Stimulated activated CD4-positive, alpha-beta T cell treated with anti-CD3 and anti-CD28 coated beads, Interleukin-1b, Interleukin-23, amount 100 ng/mL, for 4 hours (primary cell): ENCODE data around the gene ISG20L2.

Experiments used
- DNase-seq, 2 donors: peaks; one replicate each; pipeline ENCODE4 v3.0.0-alpha.2; 2020; ENCODE audit warnings: low read depth in 2 of 2

The ISG20L2 gene

DNA sequence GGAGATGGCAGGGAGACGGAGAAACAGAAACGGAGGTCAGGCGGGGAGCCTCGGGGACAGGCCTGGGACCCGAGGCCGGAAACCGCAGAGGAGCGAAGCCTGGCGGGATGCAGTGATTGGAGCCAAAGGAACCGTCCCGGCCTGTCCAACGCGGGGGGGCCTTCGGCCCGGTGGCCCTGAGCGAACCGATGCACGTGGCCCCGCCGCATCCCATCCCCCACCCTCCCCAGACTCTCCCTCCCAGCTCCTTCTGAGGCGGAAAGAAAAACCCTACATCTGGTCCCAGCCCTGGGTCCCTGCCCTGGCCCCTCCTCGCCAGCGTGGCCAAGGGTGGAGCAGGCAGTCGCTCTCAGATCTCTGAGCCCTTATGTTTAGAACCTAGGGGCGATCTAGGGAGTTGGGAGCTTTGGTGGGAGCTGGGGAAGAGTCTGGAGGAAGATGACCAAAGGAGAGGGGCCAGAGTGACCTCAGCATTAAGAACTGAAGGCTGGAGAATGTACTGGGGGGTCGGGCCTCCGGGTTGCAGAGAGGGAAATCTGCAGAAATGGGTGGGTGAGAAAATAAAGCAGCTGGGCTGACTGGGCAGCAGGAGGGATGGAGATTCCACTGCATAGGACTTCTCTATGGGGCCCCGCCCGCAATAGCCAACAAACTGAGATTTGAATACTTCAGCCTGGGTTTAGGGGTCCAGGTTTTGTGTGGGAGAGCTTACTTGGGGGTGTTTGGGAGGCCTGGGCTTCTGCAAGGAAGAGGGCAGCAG lies 21.7 kb downstream of the ISG20L2 start:
- DNase-seq, result no peak

DNA sequence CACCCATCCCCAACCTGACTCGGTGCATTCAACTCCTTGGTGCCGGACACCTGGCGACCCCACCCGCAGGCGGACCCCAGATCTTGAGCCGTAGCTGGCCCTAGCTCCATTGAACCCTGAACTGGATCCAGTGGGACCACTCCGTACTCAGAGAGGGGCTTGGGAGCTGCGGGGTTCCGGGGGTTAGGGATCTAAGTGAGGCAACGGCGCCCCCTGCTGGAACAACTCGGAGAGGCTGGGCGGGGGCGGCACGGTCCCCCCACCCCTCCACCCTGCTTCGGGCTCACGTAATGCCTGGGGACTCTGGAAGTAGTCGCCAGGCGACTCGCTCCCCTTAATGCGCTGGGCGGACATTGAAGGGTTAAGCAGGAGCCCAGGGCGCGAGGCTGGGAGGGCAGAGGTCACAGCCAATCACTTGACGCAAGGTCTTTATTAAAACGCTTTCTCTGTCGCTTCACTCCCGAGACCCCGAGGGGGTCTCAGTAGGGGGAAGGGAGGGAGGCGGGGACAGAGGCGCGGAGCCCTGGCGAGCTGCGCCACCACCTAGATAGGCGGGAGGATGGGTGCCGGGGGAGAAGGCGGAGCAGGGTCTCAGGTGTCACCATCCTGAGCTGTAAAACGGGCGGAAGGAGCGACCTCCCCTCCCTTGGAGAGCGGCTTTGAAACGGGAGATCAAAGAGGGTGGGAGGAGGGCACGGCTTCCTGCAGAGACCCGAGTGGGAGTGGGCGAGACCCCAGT lies 22.5 kb downstream of the ISG20L2 start:
- peak; percentile 68 to 69 for DNase-seq

DNA sequence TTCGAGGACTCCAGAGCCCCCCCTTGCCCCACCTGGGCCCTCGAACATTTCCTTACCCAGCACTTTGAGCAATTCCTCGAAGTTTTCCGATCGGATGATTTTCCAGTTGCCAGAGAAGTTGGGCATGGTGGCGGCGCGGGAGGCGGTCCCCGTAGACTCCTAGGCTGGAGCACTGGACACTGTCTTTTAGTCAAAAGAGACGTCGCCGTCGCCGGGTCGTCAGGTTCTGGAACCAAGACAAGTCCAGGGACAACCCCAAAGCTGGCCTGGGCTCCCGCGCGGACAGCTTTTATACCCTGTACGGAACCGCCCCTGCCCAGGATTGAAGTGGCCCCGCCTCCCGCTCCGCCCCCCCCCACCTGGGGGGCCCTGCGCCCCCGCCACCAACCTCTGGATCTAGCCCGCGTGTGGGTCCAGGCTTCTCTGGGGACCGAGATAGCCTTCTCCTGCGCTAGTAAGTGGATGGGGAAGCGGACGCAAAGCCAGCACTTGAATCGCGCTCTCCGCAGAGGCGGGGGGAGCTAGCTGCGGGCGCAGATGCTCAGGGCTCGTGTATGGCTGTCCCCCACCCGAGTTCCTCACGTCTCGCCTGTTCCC lies 23.1 kb downstream of the ISG20L2 start, which contains the start of gene CRABP2:
TSS of gene CRABP2 (minus strand) at position 263 of the 597 bp plus-strand sequence. CDS start at position 126, 137 bp downstream.
- DNase-seq, result no peak

GRCh38 chr1:156704930-156705320 lies 23.6 kb downstream of the ISG20L2 start:
- no peak for DNase-seq

DNA sequence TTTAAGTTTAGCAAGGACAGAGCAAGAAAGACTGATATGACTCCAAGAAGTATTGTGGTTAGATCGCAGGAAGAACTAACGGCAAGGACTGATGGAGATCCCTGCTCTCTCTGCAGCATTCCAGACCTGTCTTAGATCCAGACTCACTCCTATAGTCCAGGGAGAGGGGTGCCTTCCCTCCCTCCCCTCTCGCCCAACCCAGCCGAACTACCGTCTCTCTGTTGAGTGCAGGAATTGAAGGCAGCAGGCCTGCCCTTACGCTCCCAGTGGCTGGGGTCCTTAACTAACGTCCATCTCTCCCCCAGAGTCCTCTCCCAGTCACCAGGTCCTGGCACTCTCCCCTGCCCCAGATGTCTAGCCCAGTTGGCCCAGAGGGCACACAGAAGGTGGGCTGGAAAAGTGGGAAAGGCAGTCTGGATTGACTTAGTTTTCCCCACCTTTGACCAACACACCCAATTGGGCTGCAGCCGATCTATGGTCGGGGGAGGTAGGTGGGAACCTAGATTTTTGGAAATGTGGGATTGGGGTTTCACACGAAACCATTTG lies 24.3 kb downstream of the ISG20L2 start:
- no peak for DNase-seq

DNA sequence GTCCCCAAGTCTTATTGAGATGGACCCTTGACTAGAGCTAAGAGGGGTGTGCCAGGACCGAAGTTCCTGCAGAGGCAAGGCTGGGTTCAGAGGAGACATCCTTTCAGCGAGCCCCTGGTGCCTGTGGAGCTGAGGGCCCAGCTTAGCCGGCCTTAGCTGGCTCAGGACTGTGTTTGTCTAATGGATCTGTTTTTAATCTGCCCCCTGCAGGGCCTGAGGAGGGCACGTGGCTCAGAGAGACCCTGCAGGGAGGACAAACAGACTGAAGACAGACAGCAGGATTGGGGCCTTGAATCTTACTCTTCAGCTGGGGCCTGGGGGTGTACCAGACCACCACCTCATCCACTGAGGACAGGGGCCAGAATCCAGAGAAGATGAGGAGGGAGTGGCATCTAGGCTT lies 24.8 kb downstream of the ISG20L2 start:
- no peak for DNase-seq

DNA sequence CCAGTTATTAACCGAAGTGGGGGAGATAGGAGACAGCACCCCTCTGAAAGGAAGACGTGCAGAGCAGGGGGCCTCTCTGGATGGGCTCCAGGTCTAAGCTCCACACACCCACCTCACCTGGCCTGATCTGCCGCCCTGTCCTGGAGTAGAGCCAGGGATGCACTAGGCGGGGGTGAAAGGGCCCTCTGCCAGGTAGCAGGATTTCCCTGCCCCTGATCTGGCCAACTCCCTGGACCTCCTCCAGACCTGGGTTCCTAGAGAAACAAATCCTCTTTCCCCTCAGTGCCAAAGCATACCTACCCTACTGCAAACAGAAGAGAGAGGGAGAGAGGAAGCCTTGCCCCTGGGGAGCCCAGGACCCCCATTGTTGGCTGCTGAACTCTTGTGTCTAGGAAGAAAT lies 25.2 kb downstream of the ISG20L2 start:
- no peak for DNase-seq

- DNase-seq, result no peak
Observed at GRCh38 chr1:156700736-156701531, 27.6 kb downstream of the ISG20L2 start.

- no peak for DNase-seq
Observed at GRCh38 chr1:156698995-156699394, 29.6 kb downstream of the ISG20L2 start.

- DNase-seq, result no peak
Observed at GRCh38 chr1:156697481-156697880, 31.1 kb downstream of the ISG20L2 start.

- DNase-seq, result no peak
Observed at GRCh38 chr1:156696755-156697154, 31.8 kb downstream of the ISG20L2 start.

GRCh38 chr1:156694690-156694962 lies 33.9 kb downstream of the ISG20L2 start:
- DNase-seq, result no peak

- DNase-seq, result no peak
Observed at GRCh38 chr1:156693848-156694689, 34.5 kb downstream of the ISG20L2 start.

DNA sequence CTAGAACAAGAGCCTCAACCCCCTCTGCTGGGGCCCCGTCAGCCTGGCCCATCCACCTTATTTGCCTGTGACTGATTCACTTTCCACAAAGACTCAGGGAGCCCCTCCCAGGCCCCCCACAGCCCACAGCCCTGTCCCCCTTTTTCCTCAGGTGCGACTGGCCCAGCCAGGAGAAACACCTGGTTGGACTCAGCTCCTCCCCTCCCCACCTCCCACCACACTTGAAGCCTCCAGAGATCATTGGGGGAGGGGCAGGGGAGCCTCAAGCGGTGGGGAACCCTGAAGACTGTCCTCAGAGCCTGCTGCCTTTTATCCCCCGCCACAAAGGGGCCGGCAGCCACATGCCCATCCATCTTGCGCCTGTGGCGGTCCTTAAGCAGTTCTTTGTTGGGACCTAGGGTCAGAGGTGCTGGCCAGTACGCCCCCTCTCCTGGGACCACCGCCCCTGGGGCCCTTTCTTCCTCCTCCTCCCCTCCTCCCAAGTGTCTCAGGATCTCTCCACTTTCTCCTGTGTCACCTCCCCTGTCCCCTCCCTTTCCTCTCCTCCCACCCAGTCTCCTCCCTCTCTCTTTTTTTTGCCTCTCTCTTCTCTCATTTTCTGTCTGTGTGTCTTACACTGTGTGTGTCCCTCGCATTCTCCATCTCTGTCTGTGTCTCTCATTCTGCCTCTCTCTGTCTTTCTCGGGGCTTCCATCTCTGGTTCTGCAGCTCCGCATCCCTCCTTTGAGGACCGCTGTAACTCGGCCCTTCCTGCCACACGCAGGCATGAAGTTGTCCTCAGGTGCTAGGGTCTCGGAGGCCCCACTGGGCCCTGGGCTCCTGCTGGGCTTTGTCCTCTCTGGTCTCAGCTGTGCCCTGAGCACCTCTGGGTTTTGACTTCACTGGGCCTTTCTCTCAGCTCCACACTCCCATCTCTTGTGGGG lies 35.4 kb downstream of the ISG20L2 start:
- no peak for DNase-seq

DNA sequence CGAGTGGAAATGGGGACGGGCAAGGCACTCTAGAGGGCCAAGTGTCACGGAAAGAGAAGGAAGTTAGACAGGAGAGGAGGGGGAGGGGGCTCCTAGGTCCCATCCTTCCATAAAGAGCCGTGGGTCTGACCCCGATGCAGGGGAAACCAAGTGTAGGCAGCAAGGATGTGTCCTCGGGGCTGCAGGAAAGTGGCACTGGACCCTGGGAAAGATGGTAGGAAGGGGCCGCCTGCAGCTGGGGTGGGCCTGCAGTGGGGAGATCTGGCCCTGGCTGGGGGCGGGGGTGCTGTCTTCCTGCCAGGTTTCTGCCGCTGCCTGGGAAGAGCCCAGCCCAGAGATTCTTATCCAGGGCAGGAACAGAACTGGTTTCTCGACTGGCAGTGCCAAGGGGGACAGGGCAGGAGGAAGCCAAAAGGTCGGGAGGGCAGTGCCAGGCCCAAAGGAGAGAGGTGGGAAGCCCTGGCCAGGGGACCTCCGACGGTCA lies 36.1 kb downstream of the ISG20L2 start:
- DNase-seq, result no peak

DNA sequence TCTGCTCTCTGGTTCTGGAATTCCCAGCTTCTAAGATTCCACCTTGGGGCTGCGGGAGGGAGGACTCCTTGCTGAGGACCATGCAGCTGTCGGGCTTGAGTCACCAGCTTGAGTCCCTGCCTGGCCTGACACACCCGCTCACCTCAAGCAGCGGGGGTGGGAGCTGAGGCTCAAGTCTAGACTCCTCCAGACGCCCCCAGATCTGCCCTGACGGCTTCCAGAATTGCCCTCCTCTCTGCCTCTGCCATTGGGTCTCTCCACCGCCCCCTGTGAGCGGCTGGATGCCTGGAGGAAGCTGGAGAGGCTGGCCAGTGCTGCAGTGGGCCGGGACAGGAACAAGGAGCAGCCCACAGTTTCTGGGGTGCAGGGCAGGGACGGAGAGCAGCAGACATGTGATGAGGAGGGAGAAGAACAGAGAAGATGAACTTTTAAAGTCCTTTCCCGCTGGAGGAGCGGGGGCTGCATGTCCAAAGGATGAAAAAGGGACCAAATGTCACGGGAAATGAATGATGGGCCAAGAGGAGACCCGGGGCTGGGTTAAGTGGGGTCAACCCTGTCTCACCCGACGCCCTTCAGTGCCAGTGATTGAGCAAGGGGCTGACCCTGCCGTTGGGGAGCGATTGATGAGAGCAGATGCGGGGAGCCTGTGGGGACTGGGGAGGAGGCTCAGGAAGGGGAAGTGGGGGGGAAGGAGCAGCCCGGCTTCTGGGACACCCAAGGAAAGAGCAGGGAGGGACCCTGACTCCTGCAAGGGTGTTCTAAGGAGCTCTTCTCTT lies 36.7 kb downstream of the ISG20L2 start:
- no peak for DNase-seq

DNA sequence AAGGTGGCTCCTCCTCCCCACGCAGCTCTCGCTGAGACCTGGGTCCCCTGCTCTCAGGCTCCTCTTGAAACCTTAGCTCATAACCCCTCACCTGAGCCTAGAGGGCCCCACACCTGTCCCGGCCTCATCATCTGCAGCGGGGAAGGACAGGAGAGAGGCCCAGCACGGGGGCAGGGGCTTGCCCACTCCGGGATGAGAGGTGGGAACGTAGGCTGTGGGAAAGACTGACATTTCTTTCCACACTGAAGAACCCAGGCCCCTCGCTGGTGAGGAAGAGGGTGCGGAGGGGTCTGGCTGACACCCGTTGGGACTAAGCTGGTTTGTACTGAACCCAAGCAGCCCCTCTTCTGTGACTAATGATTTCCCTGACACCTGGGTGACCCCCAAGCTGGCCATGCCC lies 37.4 kb downstream of the ISG20L2 start:
- DNase-seq, result no peak

DNA sequence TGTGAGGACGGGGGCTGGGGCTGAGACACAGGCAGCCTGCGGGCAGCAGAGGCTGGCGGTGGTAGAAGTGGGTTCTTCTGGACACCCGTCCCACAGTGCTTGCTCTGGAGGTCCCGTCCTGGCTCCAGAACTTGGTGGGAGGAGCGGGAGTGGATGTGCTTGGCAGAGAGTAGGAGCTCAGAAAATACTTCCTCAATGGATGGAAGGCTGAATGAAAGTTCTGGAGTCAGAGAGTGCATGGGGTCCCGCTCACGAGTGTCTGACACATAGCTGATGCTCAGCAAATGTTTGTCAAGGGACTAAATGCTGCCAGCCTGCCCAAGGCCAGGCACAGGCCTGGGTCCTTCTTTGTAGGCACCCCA lies 37.9 kb downstream of the ISG20L2 start:
- no peak for DNase-seq
